ENCODE data around the gene KCNK6.

The KCNK6 gene

GRCh38 chr19:38283271-38283670, 36.4 kb upstream of the KCNK6 start:
- no peak overlapping the region for H3K9ac ChIP-seq (ENCODE audit: low read length)
- no peaks in the 10 kb centered on the region for H3K36me3 ChIP-seq (ENCODE audit: control insufficient read depth, insufficient read depth, low read length, severe bottlenecking)
- H3K27me3 ChIP-seq (replicated peaks; ENCODE audit: control insufficient read depth, insufficient read depth, low read length) = no peaks in the 10 kb centered on the region
- H3K4me3 ChIP-seq (ENCODE audit: low read length) = no peak overlapping the region
- DNase-seq (ENCODE audit: low read depth) = no peak
- peaks cover 19% of the 10 kb centered on the region for H3K4me1 ChIP-seq (ENCODE audit: control insufficient read depth, insufficient read depth, low read length)
- no peaks in the 10 kb centered on the region for H3K9me3 ChIP-seq (ENCODE audit: control insufficient read depth, low read length)

- no peak for DNase-seq (ENCODE audit: low read depth)
- H3K4me3 ChIP-seq (ENCODE audit: low read length) = no peak overlapping the region
- H3K9ac ChIP-seq (ENCODE audit: low read length) = no peak overlapping the region
- no peaks in the 10 kb centered on the region for H3K9me3 ChIP-seq (ENCODE audit: control insufficient read depth, low read length)
- H3K4me1 ChIP-seq (ENCODE audit: control insufficient read depth, insufficient read depth, low read length) = peaks cover 11% of the 10 kb centered on the region
- H3K27me3 ChIP-seq (replicated peaks; ENCODE audit: control insufficient read depth, insufficient read depth, low read length) = no peaks in the 10 kb centered on the region
- no peaks in the 10 kb centered on the region for H3K36me3 ChIP-seq (ENCODE audit: control insufficient read depth, insufficient read depth, low read length, severe bottlenecking)
Measured at GRCh38 chr19:38284422-38284821, 35.2 kb upstream of the KCNK6 start.

GRCh38 chr19:38285567-38285966, 34.1 kb upstream of the KCNK6 start:
- Histone ChIP-seq H3K9ac (ENCODE audit: low read length) (no peak overlapping the region), H3K4me3 (ENCODE audit: low read length) (no peak overlapping the region), H3K9me3 (ENCODE audit: control insufficient read depth, low read length) (no peaks in the 10 kb centered on the region), H3K36me3 (ENCODE audit: control insufficient read depth, insufficient read depth, low read length, severe bottlenecking) (no peaks in the 10 kb centered on the region), H3K27me3 (replicated peaks; ENCODE audit: control insufficient read depth, insufficient read depth, low read length) (no peaks in the 10 kb centered on the region), H3K4me1 (ENCODE audit: control insufficient read depth, insufficient read depth, low read length) (peaks cover 15% of the 10 kb centered on the region)
- DNase-seq (ENCODE audit: low read depth) = peak; percentile 72

GRCh38 chr19:38287604-38288003, 32.0 kb upstream of the KCNK6 start:
- no peak for DNase-seq (ENCODE audit: low read depth)
- Histone ChIP-seq H3K4me1 (ENCODE audit: control insufficient read depth, insufficient read depth, low read length) (peaks cover 15% of the 10 kb centered on the region), H3K36me3 (ENCODE audit: control insufficient read depth, insufficient read depth, low read length, severe bottlenecking) (no peaks in the 10 kb centered on the region), H3K9me3 (ENCODE audit: control insufficient read depth, low read length) (no peaks in the 10 kb centered on the region), H3K27me3 (replicated peaks; ENCODE audit: control insufficient read depth, insufficient read depth, low read length) (no peaks in the 10 kb centered on the region), H3K4me3 (ENCODE audit: low read length) (no peak overlapping the region), H3K9ac (ENCODE audit: low read length) (no peak overlapping the region)

- Histone ChIP-seq H3K9me3 (ENCODE audit: control insufficient read depth, low read length) (no peaks in the 10 kb centered on the region), H3K27me3 (replicated peaks; ENCODE audit: control insufficient read depth, insufficient read depth, low read length) (no peaks in the 10 kb centered on the region), H3K9ac (ENCODE audit: low read length) (no peak overlapping the region), H3K4me1 (ENCODE audit: control insufficient read depth, insufficient read depth, low read length) (peaks cover 15% of the 10 kb centered on the region), H3K4me3 (ENCODE audit: low read length) (no peak overlapping the region), H3K36me3 (ENCODE audit: control insufficient read depth, insufficient read depth, low read length, severe bottlenecking) (no peaks in the 10 kb centered on the region)
- DNase-seq (ENCODE audit: low read depth) = no peak
Measured at GRCh38 chr19:38288123-38288855, 31.4 kb upstream of the KCNK6 start.

- Histone ChIP-seq H3K36me3 (ENCODE audit: control insufficient read depth, insufficient read depth, low read length, severe bottlenecking) (no peaks in the 10 kb centered on the region), H3K4me3 (ENCODE audit: low read length) (no peak overlapping the region), H3K4me1 (ENCODE audit: control insufficient read depth, insufficient read depth, low read length) (peaks cover 15% of the 10 kb centered on the region), H3K27me3 (replicated peaks; ENCODE audit: control insufficient read depth, insufficient read depth, low read length) (no peaks in the 10 kb centered on the region), H3K9me3 (ENCODE audit: control insufficient read depth, low read length) (no peaks in the 10 kb centered on the region), H3K9ac (ENCODE audit: low read length) (no peak overlapping the region)
- DNase-seq (ENCODE audit: low read depth) = no peak
Measured at GRCh38 chr19:38289955-38290354, 29.7 kb upstream of the KCNK6 start.

GRCh38 chr19:38290631-38291147, 29.0 kb upstream of the KCNK6 start:
- Histone ChIP-seq H3K9ac (ENCODE audit: low read length) (no peak overlapping the region), H3K27me3 (replicated peaks; ENCODE audit: control insufficient read depth, insufficient read depth, low read length) (no peaks in the 10 kb centered on the region), H3K9me3 (ENCODE audit: control insufficient read depth, low read length) (no peaks in the 10 kb centered on the region), H3K4me1 (ENCODE audit: control insufficient read depth, insufficient read depth, low read length) (peaks cover 9% of the 10 kb centered on the region), H3K36me3 (ENCODE audit: control insufficient read depth, insufficient read depth, low read length, severe bottlenecking) (no peaks in the 10 kb centered on the region), H3K4me3 (ENCODE audit: low read length) (no peak overlapping the region)
- DNase-seq (ENCODE audit: low read depth) = peak; percentile 90

- Histone ChIP-seq H3K9ac (ENCODE audit: low read length) (no peak overlapping the region), H3K27me3 (replicated peaks; ENCODE audit: control insufficient read depth, insufficient read depth, low read length) (no peaks in the 10 kb centered on the region), H3K36me3 (ENCODE audit: control insufficient read depth, insufficient read depth, low read length, severe bottlenecking) (no peaks in the 10 kb centered on the region), H3K9me3 (ENCODE audit: control insufficient read depth, low read length) (no peaks in the 10 kb centered on the region), H3K4me1 (ENCODE audit: control insufficient read depth, insufficient read depth, low read length) (peaks cover 3% of the 10 kb centered on the region), H3K4me3 (ENCODE audit: low read length) (no peak overlapping the region)
- DNase-seq (ENCODE audit: low read depth) = no peak
Measured at GRCh38 chr19:38291855-38292254, 27.8 kb upstream of the KCNK6 start.

GRCh38 chr19:38293281-38293680, 26.4 kb upstream of the KCNK6 start:
- H3K4me1 ChIP-seq (ENCODE audit: control insufficient read depth, insufficient read depth, low read length) = peaks cover 3% of the 10 kb centered on the region
- H3K27me3 ChIP-seq (replicated peaks; ENCODE audit: control insufficient read depth, insufficient read depth, low read length) = no peaks in the 10 kb centered on the region
- no peak overlapping the region for H3K9ac ChIP-seq (ENCODE audit: low read length)
- DNase-seq (ENCODE audit: low read depth) = no peak
- H3K4me3 ChIP-seq (ENCODE audit: low read length) = no peak overlapping the region
- no peaks in the 10 kb centered on the region for H3K36me3 ChIP-seq (ENCODE audit: control insufficient read depth, insufficient read depth, low read length, severe bottlenecking)
- H3K9me3 ChIP-seq (ENCODE audit: control insufficient read depth, low read length) = no peaks in the 10 kb centered on the region

GRCh38 chr19:38294090-38294489, 25.6 kb upstream of the KCNK6 start:
- Histone ChIP-seq H3K36me3 (ENCODE audit: control insufficient read depth, insufficient read depth, low read length, severe bottlenecking) (no peaks in the 10 kb centered on the region), H3K4me3 (ENCODE audit: low read length) (no peak overlapping the region), H3K4me1 (ENCODE audit: control insufficient read depth, insufficient read depth, low read length) (peaks cover 6% of the 10 kb centered on the region), H3K27me3 (replicated peaks; ENCODE audit: control insufficient read depth, insufficient read depth, low read length) (no peaks in the 10 kb centered on the region), H3K9ac (ENCODE audit: low read length) (no peak overlapping the region), H3K9me3 (ENCODE audit: control insufficient read depth, low read length) (no peaks in the 10 kb centered on the region)
- DNase-seq (ENCODE audit: low read depth) = no peak

GRCh38 chr19:38298821-38299680, 20.6 kb upstream of the KCNK6 start:
- no peaks in the 10 kb centered on the region for H3K27me3 ChIP-seq (replicated peaks; ENCODE audit: control insufficient read depth, insufficient read depth, low read length)
- H3K36me3 ChIP-seq (ENCODE audit: control insufficient read depth, insufficient read depth, low read length, severe bottlenecking) = no peaks in the 10 kb centered on the region
- H3K9ac ChIP-seq (ENCODE audit: low read length) = no peak overlapping the region
- no peak overlapping the region for H3K4me3 ChIP-seq (ENCODE audit: low read length)
- peaks cover 10% of the 10 kb centered on the region for H3K4me1 ChIP-seq (ENCODE audit: control insufficient read depth, insufficient read depth, low read length)
- H3K9me3 ChIP-seq (ENCODE audit: control insufficient read depth, low read length) = no peaks in the 10 kb centered on the region
- peak; percentile 44 for DNase-seq (ENCODE audit: low read depth)
